NOMO-1 treated with DMSO at 0.1 percent for 48 hours (cell line): ENCODE measurements around the gene CGN.

Experiments
- DNase-seq: peaks from one replicate; lab custom pipeline; 2025; ENCODE audit not compliant: unreplicated experiment; lab: John Stamatoyannopoulos, UW

The CGN gene

GRCh38 chr1:151547119-151547899 is 36.1 kb downstream of the CGN start:
- DNase-seq = no peak

- DNase-seq = no peak
Observed at GRCh38 chr1:151547900-151548230, 36.7 kb downstream of the CGN start.

GRCh38 chr1:151549199-151549598 is 38.0 kb downstream of the CGN start:
- DNase-seq = no peak

GRCh38 chr1:151553659-151554058 is 42.5 kb downstream of the CGN start:
- DNase-seq = no peak

- DNase-seq = no peak
Observed at GRCh38 chr1:151556052-151556451, 44.9 kb downstream of the CGN start.

GRCh38 chr1:151562661-151563060 is 51.5 kb downstream of the CGN start:
- DNase-seq = no peak

- DNase-seq = no peak
Observed at GRCh38 chr1:151563376-151563775, 52.2 kb downstream of the CGN start.

GRCh38 chr1:151565502-151566189 is 54.5 kb downstream of the CGN start:
- DNase-seq = no peak

- no peak for DNase-seq
Observed at GRCh38 chr1:151568626-151569088, 57.5 kb downstream of the CGN start.

- DNase-seq = no peak
Observed at GRCh38 chr1:151570819-151571218, 59.6 kb downstream of the CGN start.

GRCh38 chr1:151574575-151575529 is 63.7 kb downstream of the CGN start:
- DNase-seq = no peak

- no peak for DNase-seq
Observed at GRCh38 chr1:151577173-151577572, 66.0 kb downstream of the CGN start.

GRCh38 chr1:151578941-151579340 is 67.8 kb downstream of the CGN start:
- no peak for DNase-seq

GRCh38 chr1:151579436-151580225 is 68.4 kb downstream of the CGN start:
- no peak for DNase-seq

- no peak for DNase-seq
Observed at GRCh38 chr1:151581451-151581850, 70.3 kb downstream of the CGN start.

GRCh38 chr1:151581921-151582320 is 70.7 kb downstream of the CGN start:
- DNase-seq = no peak

GRCh38 chr1:151583796-151584195 is 72.6 kb downstream of the CGN start:
- DNase-seq = no peak

- DNase-seq = no peak
Observed at GRCh38 chr1:151584278-151584677, 73.1 kb downstream of the CGN start.

GRCh38 chr1:151584780-151585179 is 73.6 kb downstream of the CGN start:
- no peak for DNase-seq

GRCh38 chr1:151585622-151586021 is 74.4 kb downstream of the CGN start:
- DNase-seq = peak; percentile 41
